OCI-LY7 (cell line): ENCODE measurements around the gene APBB1. TPM values are rescaled to one million over a fixed set of nuclear protein-coding genes. Genes with fewer than 3 reads are reported as not detected.

ENCODE experiments used
- BruUV-seq: library from RNA; stranded (reverse); fragments of 400-500 nt; replicated peaks from 2 replicates; lab custom pipeline; 2021; lab: Mats Ljungman, UMichigan
- CTCF ChIA-PET: fragments of 300-600 bp; sonication (Branson Sonifier 250); formaldehyde crosslinking; loops from one replicate; lab custom pipeline; 2022; ENCODE audit warnings: antibody characterized with exemption; ENCODE audit not compliant: unreplicated experiment; lab: Charles Lee
- POLR2A ChIA-PET: fragments of 300-600 bp; sonication (Branson Sonifier 250); formaldehyde crosslinking; loops from one replicate; lab custom pipeline; 2022; ENCODE audit warnings: antibody characterized with exemption; lab: Charles Lee
- DNase-seq: peaks from one replicate; pipeline ENCODE4 v3.0.0-alpha.2; 2015; ENCODE audit warnings: low spot score
- H2AFZ ChIP-seq: fragments of 200-600 bp; sonication (generic), shearing (Covaris generic); 2 replicates; pipeline ENCODE4 v1.6.1; 2014; ENCODE audit warnings: mild to moderate bottlenecking, antibody characterized with exemption, low read length, moderate library complexity
- H3K27ac ChIP-seq: fragments of 200-600 bp; sonication (generic); 2 replicates; pipeline ENCODE4 v1.5.1; 2014; ENCODE audit warnings: mixed run types, low read depth, mild to moderate bottlenecking, moderate library complexity, low read length, inconsistent platforms; ENCODE audit not compliant: poor library complexity, severe bottlenecking
- H3K36me3 ChIP-seq: fragments of 200-600 bp; sonication (generic); 2 replicates; pipeline ENCODE4 v1.6.1; 2014; ENCODE audit warnings: mild to moderate bottlenecking, antibody characterized with exemption, low read length, moderate library complexity, mixed read lengths; ENCODE audit not compliant: insufficient read depth
- H3K4me1 ChIP-seq: fragments of 200-600 bp; sonication (generic); 2 replicates; pipeline ENCODE4 v1.5.1; 2014; ENCODE audit warnings: mild to moderate bottlenecking, low read length; ENCODE audit not compliant: insufficient read depth, poor library complexity, severe bottlenecking
- H3K4me2 ChIP-seq: fragments of 200-600 bp; sonication (generic); 2 replicates; pipeline ENCODE4 v1.6.1; 2014; ENCODE audit warnings: mild to moderate bottlenecking, low read length
- H3K4me3 ChIP-seq: fragments of 200-600 bp; sonication (generic); 2 replicates; pipeline ENCODE4 v1.5.1; 2014; ENCODE audit warnings: mild to moderate bottlenecking, low read depth, low read length; ENCODE audit not compliant: poor library complexity, severe bottlenecking
- H3K79me2 ChIP-seq: fragments of 200-600 bp; sonication (generic); 2 replicates; pipeline ENCODE4 v1.6.1; 2016; ENCODE audit warnings: low read depth, mild to moderate bottlenecking, low read length, moderate library complexity, mixed read lengths; ENCODE audit not compliant: insufficient read depth
- H3K9me2 ChIP-seq: fragments of 200-600 bp; sonication (generic); 2 replicates; pipeline ENCODE4 v1.6.1; 2016; ENCODE audit warnings: mild to moderate bottlenecking, low read length, mixed read lengths; ENCODE audit not compliant: insufficient read depth
- H3K9me3 ChIP-seq: fragments of 200-600 bp; sonication (generic); 2 replicates; pipeline ENCODE4 v1.6.1; 2014; ENCODE audit warnings: mild to moderate bottlenecking, mixed run types, low read length, mixed read lengths
- H4K20me1 ChIP-seq: fragments of 200-600 bp; sonication (generic); 2 replicates; pipeline ENCODE4 v1.6.1; 2014; ENCODE audit warnings: mild to moderate bottlenecking, antibody characterized with exemption, low read length, moderate library complexity, mixed read lengths; ENCODE audit not compliant: insufficient read depth
- CTCF ChIP-seq: fragments of 200-600 bp; sonication (generic); conservative IDR thresholded peaks from 2 replicates; pipeline ENCODE4 v1.5.1; 2014; ENCODE audit warnings: mild to moderate bottlenecking, antibody characterized with exemption, low read length, moderate library complexity, mixed read lengths
- EZH2phosphoT487 ChIP-seq: fragments of 200-600 bp; sonication (generic); IDR thresholded peaks from 2 replicates; pipeline ENCODE4 v1.6.1; 2018; ENCODE audit warnings: low read depth, borderline replicate concordance, mild to moderate bottlenecking, mixed run types, antibody characterized with exemption, low read length, moderate library complexity, mixed read lengths
- intact Hi-C: fragments of 100-400 bp; cut with micrococcal nuclease; formaldehyde crosslinking; loops from one replicate; pipeline ENCODE4 v1.10.0; 2022; ENCODE audit not compliant: unreplicated experiment
- total RNA-seq, 2 experiments: library from RNA; depleted of rRNA in 1 of 2; stranded (reverse); fragments of >200 nt in 1 of 2; shearing (Covaris generic) in 1 of 2; gene quantifications; 2 replicates each; pipeline ENCODE4 v1.2.3, GENCODE V29; 2014 to 2022

The APBB1 gene
- total RNA-seq, 2 experiments from 2014 or later, result 25.5 to 30.4 TPM

- DNase-seq, result no peak
- H4K20me1 ChIP-seq, result no peaks in the 10 kb centered on the region
- no peaks in the 10 kb centered on the region for H3K9me3 ChIP-seq
- H2AFZ ChIP-seq, result no peak overlapping the region
- peaks cover 17% of the 10 kb centered on the region for H3K36me3 ChIP-seq
- no peak overlapping the region for H3K4me3 ChIP-seq
- CTCF ChIA-PET, result interaction anchor here (0.7 kb wide), 1 partner anchor 39 kb away, joined by 3 read pairs; no protein-coding TSS in a partner anchor
- peak overlapping the region; percentile 98 for H3K27ac ChIP-seq
- BruUV-seq, result no TSS peak
- POLR2A ChIA-PET, result interaction anchor here (0.9 to 3.6 kb wide), 5 partner anchors 8 to 38 kb away, joined by 3 to 23 read pairs (median 9); partner anchors contain the start of genes APBB1 and SMPD1
- H3K4me1 ChIP-seq, result peaks cover 51% of the 10 kb centered on the region
- no peaks in the 10 kb centered on the region for H3K9me2 ChIP-seq
- TF ChIP-seq CTCF, result no peak
- TF ChIP-seq EZH2phosphoT487, result no peak
- intact Hi-C loops, result no loop called here
- no peaks in the 10 kb centered on the region for H3K79me2 ChIP-seq
- H3K4me2 ChIP-seq, result peak overlapping the region; percentile 88
Measured at GRCh38 chr11:6401464-6401863, 17.4 kb downstream of the APBB1 start.

DNA sequence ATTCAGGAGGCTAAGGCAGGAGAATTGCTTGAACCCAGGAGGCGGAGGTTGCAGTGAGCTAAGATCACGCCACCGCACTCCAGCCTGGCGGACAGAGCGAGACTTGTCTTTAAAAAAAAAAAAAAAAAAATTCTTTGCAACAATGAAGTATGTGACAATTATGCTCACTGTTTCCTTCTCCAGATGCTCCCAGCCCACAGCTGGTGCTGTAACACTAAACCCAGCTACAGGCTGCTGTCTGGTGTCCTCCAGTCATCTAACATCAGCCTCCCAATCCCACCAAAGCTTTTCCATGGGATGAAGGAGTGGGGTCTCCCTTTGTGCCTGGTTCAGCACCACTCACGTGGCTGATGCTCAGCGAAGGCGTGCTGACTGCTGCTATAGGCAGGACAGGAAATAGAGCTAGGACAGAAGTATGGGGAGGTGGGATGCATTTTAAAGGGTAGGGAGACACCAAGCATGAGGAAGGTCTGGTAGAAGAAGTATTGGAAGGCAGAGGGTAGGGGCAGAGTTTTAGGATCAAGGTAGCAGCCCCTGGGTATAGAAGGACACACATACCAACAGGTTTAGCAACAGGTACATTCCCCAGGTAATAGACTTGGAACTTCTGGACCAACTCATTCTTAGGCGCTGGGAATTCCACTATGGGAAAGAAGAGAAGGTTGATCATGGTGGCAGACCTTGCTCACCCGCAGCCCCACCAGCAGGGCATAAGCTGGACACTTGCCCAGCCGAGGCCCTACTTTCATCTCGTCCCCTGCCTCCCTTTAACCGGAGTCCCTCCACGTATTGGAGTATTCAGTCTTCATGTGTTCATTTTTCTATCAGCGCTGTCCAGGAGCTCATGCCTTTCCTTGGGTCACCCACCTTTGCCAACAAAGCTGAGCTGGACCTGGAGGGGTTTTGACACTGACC is 18.2 kb downstream of the APBB1 start:
- ChIA-PET POLR2A (interaction anchor here (0.6 to 3.6 kb wide), 7 partner anchors 8 to 221 kb away, joined by 3 to 23 read pairs (median 4); partner anchors contain the start of genes APBB1 and SMPD1), CTCF (interaction anchor here (1.0 kb wide), 1 partner anchor 11 kb away, joined by 6 read pairs; the partner anchor contains the start of gene SMPD1)
- Histone ChIP-seq H3K79me2 (no peaks in the 10 kb centered on the region), H3K36me3 (peaks cover 17% of the 10 kb centered on the region), H2AFZ (no peak overlapping the region), H3K4me2 (no peak overlapping the region), H3K27ac (no peak overlapping the region), H3K4me1 (peaks cover 45% of the 10 kb centered on the region), H3K9me3 (no peaks in the 10 kb centered on the region), H3K4me3 (no peak overlapping the region), H4K20me1 (no peaks in the 10 kb centered on the region), H3K9me2 (no peaks in the 10 kb centered on the region)
- DNase-seq, result no peak
- intact Hi-C loops, result no loop called here
- no TSS peak for BruUV-seq
- TF ChIP-seq EZH2phosphoT487 (no peak), CTCF (no peak)
